ENCODE measurements around the gene B4GALT2. TPM values are rescaled to one million over a fixed set of nuclear protein-coding genes. Genes with fewer than 3 reads are reported as not detected.

B4GALT2 gene
- 81.6 and 83.3 TPM in 2 replicates for total RNA-seq
- polyA plus RNA-seq, result 97.4 and 97.6 TPM in 2 replicates

GRCh38 chr1:43978551-43979260 is at the start of gene B4GALT2:
B4GALT2 (plus strand) TSS chr1:43979210; CDS start chr1:43981161, 1,951 bp downstream.
- DNase-seq (ENCODE audit: low read depth in 1 of 2, low spot score in 1 of 2), result peak; percentile 45 to 46
- Histone ChIP-seq H3K27me3 (no peaks in the 10 kb centered on the region), H3K4me3 (peak within 1 kb of the TSS; percentile 92), H3K36me3 (peaks cover 11% of the 10 kb centered on the region), H3K27ac (no peak within 1 kb of the TSS), H3K9me3 (ENCODE audit: low read depth) (no peaks in the 10 kb centered on the region), H3K4me1 (ENCODE audit: low read depth) (no peaks in the 10 kb centered on the region)
- no peak for TF ChIP-seq CTCF (IDR thresholded peaks at IDR 0.05; ENCODE audit: low read depth, low read length)

GRCh38 chr1:43930168-43930948 is 48.7 kb upstream of the B4GALT2 start:
- no peak for DNase-seq (ENCODE audit: low read depth in 1 of 2, low spot score in 1 of 2)
- peak; percentile 40 for TF ChIP-seq CTCF (IDR thresholded peaks at IDR 0.05; ENCODE audit: low read depth, low read length)
- Histone ChIP-seq H3K36me3 (no peaks in the 10 kb centered on the region), H3K27ac (no peak overlapping the region), H3K9me3 (ENCODE audit: low read depth) (no peaks in the 10 kb centered on the region), H3K4me3 (no peak overlapping the region), H3K4me1 (ENCODE audit: low read depth) (peaks cover 10% of the 10 kb centered on the region), H3K27me3 (no peaks in the 10 kb centered on the region)

- H3K9me3 ChIP-seq (ENCODE audit: low read depth), result no peaks in the 10 kb centered on the region
- no peak overlapping the region for H3K4me3 ChIP-seq
- TF ChIP-seq CTCF (IDR thresholded peaks at IDR 0.05; ENCODE audit: low read depth, low read length), result no peak
- no peak for DNase-seq (ENCODE audit: low read depth in 1 of 2, low spot score in 1 of 2)
- peaks cover 12% of the 10 kb centered on the region for H3K4me1 ChIP-seq (ENCODE audit: low read depth)
- no peaks in the 10 kb centered on the region for H3K36me3 ChIP-seq
- H3K27me3 ChIP-seq, result peaks cover 2% of the 10 kb centered on the region
- H3K27ac ChIP-seq, result no peak overlapping the region
These were observed 48.1 kb upstream of the B4GALT2 start for GRCh38 chr1:43930949-43931275.

GRCh38 chr1:43931711-43932660 is 47.0 kb upstream of the B4GALT2 start:
- H3K4me1 ChIP-seq (ENCODE audit: low read depth), result peaks cover 12% of the 10 kb centered on the region
- H3K36me3 ChIP-seq, result no peaks in the 10 kb centered on the region
- DNase-seq (ENCODE audit: low read depth in 1 of 2, low spot score in 1 of 2), result peak in 1 of 2 donors; percentile 41
- TF ChIP-seq CTCF (IDR thresholded peaks at IDR 0.05; ENCODE audit: low read depth, low read length), result no peak
- no peak overlapping the region for H3K4me3 ChIP-seq
- no peak overlapping the region for H3K27ac ChIP-seq
- H3K27me3 ChIP-seq, result peaks cover 3% of the 10 kb centered on the region
- no peaks in the 10 kb centered on the region for H3K9me3 ChIP-seq (ENCODE audit: low read depth)

GRCh38 chr1:43932786-43933385 is 46.1 kb upstream of the B4GALT2 start:
- H3K4me3 ChIP-seq, result peak overlapping the region; percentile 35
- DNase-seq (ENCODE audit: low read depth in 1 of 2, low spot score in 1 of 2), result peak in 1 of 2 donors; percentile 29
- no peaks in the 10 kb centered on the region for H3K9me3 ChIP-seq (ENCODE audit: low read depth)
- H3K27me3 ChIP-seq, result peaks cover 3% of the 10 kb centered on the region
- no peaks in the 10 kb centered on the region for H3K36me3 ChIP-seq
- TF ChIP-seq CTCF (IDR thresholded peaks at IDR 0.05; ENCODE audit: low read depth, low read length), result no peak
- H3K27ac ChIP-seq, result no peak overlapping the region
- H3K4me1 ChIP-seq (ENCODE audit: low read depth), result peaks cover 12% of the 10 kb centered on the region

Measured in cardiac muscle cell (in vitro differentiated cells and primary cell).